HG03108 (cell line): ENCODE data around the gene ABTB2.
"Not testable (repeated sequence)": the region's sequence is repeated elsewhere in the genome, so short reads cannot be mapped to it uniquely, and the experiment has no call there.

Experiments used
- ATAC-seq: cut with Tn5 transposase; IDR thresholded peaks from one replicate; pipeline ENCODE4 v1.9.1; 2021; ENCODE audit warnings: moderate library complexity; ENCODE audit not compliant: unreplicated experiment

The ABTB2 gene

GRCh38 chr11:34194576-34195335, 163.1 kb downstream of the ABTB2 start:
- no peak for ATAC-seq

- ATAC-seq: no peak
Observed at GRCh38 chr11:34192481-34193401, 165.1 kb downstream of the ABTB2 start.

- ATAC-seq: no peak
Observed at GRCh38 chr11:34191578-34191977, 166.2 kb downstream of the ABTB2 start.

- ATAC-seq: no peak
Observed at GRCh38 chr11:34190192-34191139, 167.3 kb downstream of the ABTB2 start.

DNA sequence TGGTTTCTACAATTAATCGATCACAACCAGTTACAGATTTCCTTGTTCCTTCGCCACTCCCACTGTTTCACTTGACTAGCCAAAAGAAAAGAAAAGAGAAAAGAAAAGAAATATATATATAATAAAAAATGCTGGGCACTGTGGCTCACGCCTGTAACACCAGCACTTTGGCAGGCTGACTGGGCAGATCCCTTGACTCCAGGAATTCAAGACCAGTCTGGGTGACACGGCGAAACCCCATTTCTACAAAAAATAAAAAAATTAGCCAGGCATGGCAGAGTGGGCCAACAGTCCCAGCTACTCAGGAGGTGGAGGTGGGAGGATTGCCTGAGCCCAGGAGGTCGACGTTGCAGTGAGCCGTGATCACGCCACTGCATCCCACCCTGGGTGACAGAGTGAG, 168.6 kb downstream of the ABTB2 start:
- no peak for ATAC-seq

- ATAC-seq: no peak
Observed at GRCh38 chr11:34188181-34188580, 169.6 kb downstream of the ABTB2 start.

GRCh38 chr11:34185926-34186841, 171.6 kb downstream of the ABTB2 start:
- no peak for ATAC-seq

DNA sequence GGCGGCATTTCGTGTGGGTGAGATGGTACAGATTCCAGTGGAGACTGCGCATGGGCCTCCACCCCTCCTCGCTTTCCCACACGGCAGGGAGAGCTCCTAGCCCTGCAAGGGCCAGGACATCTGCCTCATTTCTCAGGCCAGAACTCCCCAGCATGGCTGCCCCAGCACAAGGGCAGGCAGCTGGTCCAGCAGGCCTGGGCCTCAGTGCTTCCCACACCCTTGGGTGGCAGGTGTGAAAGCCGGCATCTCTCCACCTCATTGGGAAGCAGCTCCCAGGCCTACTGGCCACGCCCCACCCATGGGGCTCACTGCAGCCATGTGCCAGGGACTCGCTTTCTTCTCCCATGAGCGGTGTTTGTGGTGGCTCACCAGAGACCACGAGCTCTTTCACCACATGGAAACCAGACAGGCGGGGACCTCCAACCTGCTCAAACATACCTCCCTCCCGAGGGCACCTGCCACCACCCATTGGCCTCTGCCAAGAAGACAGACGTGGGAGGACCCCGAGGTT, 173.2 kb downstream of the ABTB2 start:
- ATAC-seq: no peak

DNA sequence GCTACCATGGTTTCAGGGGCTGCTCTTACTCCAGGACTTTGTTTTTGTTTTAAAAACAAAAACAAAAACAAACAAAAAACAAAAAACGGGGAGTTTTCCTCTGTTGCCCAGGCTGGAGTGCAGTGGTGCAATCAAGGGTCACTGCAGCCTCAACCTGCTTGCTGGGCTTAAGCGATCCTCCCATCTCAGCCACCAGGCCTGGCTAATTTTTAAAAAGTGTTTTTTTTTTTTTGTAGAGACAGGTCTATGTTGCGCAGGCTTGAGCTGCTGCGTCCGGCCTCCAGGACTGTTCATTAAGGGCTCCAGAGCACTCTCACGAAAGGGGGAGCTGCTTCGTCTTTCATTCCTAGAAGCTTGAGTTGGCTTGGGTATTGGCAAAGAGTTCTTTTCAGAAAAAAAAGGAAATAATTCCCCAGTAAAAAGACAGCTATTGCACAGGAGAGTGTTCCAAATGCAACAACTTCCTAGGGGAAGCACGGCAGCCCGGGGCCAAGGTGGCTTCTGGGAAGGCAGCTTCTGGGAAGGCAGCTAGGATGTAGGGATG, 173.9 kb downstream of the ABTB2 start:
- ATAC-seq: no peak

- ATAC-seq: no peak
Observed at GRCh38 chr11:34182921-34183685, 174.7 kb downstream of the ABTB2 start.

DNA sequence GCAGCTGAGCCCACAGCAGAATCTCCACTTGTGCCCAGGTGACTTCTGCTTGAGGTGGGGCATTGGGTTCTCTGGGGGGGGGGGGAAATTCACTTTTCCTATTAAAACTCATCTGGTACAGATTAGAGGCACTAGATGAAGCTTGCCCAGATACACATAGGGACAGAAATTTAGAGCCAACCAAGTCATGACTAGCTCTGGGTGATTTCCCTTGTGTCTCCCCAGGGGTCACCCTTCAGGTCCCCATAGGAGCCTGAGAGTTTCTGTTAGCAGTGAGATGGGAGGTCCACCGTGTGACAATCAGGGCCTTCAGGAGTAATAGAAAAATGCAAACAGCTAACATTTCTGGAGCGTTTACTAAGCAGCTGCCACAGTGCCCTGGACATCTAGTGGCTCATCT, 175.4 kb downstream of the ABTB2 start:
- no peak for ATAC-seq

- ATAC-seq: no peak
Observed at GRCh38 chr11:34181856-34182405, 175.9 kb downstream of the ABTB2 start.

DNA sequence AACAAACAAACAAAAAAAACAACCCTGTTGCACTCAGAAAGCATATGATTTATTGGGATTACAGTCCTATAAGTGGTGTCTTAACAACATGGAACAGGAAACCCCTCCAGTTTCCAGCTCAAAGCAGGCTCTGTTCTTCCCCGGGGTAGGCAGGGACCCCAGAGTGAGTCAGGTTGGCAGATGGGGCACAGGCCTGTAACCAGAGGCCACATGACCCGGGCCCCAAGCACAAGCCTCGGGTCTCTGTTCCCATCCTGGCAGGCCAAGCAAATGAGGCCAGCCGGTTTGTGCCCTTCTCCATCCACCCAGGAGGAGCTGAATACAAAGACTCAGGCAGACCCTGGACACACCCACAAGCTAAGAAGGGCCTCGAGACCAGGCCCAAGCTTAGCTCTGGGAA, 176.6 kb downstream of the ABTB2 start:
- no peak for ATAC-seq

- not testable (repeated sequence) for ATAC-seq
Observed at GRCh38 chr11:34180814-34181165, 177.0 kb downstream of the ABTB2 start.

DNA sequence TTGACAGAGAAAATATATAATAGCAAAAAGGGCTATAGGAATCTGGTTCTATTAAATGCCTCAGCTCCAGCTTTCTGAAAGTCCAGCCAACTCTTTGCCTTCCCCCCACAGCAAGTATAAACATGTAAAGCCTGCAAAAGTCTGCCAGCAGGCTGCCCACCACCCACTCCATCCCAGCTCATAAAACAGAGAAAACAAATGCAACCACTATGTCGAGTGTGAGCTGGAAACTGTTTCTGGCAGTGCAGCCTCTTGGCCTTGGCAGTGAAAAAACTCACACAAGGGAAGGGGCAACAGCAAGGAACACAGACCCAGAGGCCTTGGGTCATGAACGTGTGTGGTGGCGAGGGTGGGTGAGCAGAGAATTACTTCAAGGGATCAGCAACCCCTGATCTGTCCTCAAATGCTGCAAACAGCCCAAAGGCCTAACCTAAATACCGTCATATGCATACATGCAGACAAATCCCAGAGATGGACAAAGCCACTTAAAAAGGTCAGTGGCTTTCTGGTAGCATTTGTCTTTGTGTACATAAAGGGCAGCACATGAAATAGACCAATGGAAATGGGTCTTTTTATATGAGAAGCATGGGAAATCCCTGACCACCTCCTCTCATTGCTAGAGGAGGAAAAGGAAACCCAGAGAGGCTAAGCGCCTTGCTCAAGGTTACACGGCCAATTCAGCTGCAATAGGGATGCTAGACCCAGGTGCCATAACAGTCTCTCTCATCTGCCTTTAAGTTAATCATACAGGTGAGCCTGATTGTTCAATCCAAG, 177.6 kb downstream of the ABTB2 start:
- ATAC-seq: no peak

DNA sequence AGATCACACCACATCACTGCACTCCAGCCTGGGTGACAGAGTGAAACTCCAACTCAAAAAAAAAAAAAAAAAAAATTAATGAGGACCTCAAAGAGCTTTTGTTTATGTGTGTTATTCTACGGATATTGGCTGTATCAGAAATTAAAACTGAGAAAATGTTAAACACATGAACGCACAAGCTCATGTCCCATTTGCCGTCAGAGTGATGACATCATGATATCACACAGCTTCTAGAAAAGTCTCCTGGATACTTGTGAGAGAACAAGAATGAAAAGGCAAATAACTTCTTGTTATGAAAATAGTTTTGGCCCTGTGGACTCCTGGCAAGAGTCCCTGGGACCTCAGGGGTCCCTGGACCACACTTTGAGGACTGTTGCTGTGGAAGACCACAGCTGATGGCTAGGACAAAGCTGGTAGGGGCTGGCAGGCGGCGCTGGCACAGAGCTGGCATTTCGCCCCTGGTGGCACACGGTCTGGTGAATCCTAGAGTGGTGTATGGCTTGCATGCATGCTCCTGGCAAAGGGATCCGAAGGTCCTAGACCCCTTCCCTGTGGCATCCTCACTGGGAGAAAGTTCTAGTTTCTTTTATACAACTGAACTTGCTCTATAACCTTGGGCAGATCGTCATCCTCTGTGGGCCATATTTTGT, 178.7 kb downstream of the ABTB2 start:
- no peak for ATAC-seq

- ATAC-seq: no peak
Observed at GRCh38 chr11:34178209-34178821, 179.5 kb downstream of the ABTB2 start.
